Measurements from ENCODE around the gene NPRL2.

DNA sequence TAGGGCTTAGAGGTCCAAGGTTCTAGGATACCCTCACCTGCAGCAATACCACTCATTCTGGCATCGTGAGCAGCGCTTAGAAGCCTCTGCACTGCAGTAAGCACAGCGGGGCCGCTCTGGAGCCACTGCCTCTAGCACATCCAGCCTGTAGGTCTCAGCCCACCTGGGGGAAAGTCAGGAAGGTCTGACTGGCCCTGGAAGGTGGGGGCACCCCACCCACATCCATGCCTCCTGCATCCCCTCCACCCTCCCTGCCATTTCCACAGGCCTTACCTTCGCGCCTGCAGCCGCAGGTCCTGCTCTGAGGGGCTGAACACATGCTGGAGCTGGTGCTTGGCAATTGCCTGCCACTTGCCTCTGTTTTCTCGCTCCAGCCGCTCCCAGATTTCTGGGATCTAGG, 9.0 kb downstream of the NPRL2 start:
- no peak for TF ChIP-seq FOXP1 (CRISPR knock-in tag; IDR thresholded peaks at IDR 0.05; ENCODE audit: borderline replicate concordance)
- TF ChIP-seq, protein P1, sequence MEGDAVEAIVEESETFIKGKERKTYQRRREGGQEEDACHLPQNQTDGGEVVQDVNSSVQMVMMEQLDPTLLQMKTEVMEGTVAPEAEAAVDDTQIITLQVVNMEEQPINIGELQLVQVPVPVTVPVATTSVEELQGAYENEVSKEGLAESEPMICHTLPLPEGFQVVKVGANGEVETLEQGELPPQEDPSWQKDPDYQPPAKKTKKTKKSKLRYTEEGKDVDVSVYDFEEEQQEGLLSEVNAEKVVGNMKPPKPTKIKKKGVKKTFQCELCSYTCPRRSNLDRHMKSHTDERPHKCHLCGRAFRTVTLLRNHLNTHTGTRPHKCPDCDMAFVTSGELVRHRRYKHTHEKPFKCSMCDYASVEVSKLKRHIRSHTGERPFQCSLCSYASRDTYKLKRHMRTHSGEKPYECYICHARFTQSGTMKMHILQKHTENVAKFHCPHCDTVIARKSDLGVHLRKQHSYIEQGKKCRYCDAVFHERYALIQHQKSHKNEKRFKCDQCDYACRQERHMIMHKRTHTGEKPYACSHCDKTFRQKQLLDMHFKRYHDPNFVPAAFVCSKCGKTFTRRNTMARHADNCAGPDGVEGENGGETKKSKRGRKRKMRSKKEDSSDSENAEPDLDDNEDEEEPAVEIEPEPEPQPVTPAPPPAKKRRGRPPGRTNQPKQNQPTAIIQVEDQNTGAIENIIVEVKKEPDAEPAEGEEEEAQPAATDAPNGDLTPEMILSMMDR (IDR thresholded peaks at IDR 0.05) = no peak
- TF ChIP-seq NFE2L1 (CRISPR knock-in tag; IDR thresholded peaks at IDR 0.05) = no peak
- TF ChIP-seq NR2C2 (CRISPR knock-in tag; IDR thresholded peaks at IDR 0.05) = no peak
- TF ChIP-seq, protein P2, sequence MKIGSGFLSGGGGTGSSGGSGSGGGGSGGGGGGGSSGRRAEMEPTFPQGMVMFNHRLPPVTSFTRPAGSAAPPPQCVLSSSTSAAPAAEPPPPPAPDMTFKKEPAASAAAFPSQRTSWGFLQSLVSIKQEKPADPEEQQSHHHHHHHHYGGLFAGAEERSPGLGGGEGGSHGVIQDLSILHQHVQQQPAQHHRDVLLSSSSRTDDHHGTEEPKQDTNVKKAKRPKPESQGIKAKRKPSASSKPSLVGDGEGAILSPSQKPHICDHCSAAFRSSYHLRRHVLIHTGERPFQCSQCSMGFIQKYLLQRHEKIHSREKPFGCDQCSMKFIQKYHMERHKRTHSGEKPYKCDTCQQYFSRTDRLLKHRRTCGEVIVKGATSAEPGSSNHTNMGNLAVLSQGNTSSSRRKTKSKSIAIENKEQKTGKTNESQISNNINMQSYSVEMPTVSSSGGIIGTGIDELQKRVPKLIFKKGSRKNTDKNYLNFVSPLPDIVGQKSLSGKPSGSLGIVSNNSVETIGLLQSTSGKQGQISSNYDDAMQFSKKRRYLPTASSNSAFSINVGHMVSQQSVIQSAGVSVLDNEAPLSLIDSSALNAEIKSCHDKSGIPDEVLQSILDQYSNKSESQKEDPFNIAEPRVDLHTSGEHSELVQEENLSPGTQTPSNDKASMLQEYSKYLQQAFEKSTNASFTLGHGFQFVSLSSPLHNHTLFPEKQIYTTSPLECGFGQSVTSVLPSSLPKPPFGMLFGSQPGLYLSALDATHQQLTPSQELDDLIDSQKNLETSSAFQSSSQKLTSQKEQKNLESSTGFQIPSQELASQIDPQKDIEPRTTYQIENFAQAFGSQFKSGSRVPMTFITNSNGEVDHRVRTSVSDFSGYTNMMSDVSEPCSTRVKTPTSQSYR (CRISPR knock-in tag; IDR thresholded peaks at IDR 0.05) = no peak
- TF ChIP-seq, protein P3, sequence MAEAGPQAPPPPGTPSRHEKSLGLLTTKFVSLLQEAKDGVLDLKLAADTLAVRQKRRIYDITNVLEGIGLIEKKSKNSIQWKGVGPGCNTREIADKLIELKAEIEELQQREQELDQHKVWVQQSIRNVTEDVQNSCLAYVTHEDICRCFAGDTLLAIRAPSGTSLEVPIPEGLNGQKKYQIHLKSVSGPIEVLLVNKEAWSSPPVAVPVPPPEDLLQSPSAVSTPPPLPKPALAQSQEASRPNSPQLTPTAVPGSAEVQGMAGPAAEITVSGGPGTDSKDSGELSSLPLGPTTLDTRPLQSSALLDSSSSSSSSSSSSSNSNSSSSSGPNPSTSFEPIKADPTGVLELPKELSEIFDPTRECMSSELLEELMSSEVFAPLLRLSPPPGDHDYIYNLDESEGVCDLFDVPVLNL (CRISPR knock-in tag; IDR thresholded peaks at IDR 0.05; ENCODE audit: borderline replicate concordance, low read depth) = no peak
- TF ChIP-seq ESRRA (CRISPR knock-in tag; IDR thresholded peaks at IDR 0.05; ENCODE audit: borderline replicate concordance) = no peak
- TF ChIP-seq ZNF423 (CRISPR knock-in tag; IDR thresholded peaks at IDR 0.05) = no peak
- TF ChIP-seq FOXJ3 (CRISPR knock-in tag; IDR thresholded peaks at IDR 0.05; ENCODE audit: borderline replicate concordance) = no peak
- no peak for TF ChIP-seq FOXK1 (CRISPR knock-in tag; IDR thresholded peaks at IDR 0.05)
- TF ChIP-seq, protein P4, sequence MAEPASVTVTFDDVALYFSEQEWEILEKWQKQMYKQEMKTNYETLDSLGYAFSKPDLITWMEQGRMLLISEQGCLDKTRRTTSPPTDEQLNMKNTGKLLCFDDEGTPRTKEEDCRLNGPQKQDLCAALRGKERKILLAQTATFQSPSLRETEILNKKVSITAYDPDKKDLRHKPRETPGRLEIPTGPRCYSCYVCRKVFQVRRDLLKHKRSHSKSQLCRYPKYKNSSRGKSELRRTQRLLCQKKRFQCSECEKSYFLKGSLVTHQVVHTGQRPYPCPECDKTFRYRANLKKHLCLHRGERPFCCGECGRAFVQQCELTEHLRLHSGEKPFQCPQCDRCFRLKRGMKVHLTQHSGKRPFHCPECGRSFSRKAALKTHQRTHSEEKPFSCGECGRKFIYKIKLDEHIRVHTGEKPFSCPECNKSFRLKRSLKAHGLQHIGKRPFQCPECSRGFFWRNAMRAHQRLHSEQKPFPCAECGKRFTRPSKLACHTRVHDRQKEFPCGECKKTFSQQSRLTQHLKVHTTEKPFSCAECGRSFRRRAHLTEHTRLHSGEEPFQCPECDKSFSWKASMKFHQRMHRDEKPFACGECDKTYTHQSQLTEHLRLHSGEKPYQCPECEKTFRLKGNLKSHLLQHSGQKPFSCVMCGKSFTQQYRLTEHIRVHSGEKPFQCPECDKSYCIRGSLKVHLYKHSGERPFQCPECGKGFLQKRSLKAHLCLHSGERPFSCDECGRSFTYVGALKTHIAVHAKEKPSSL (CRISPR knock-in tag; conservative IDR thresholded peaks at IDR 0.05) = no peak

Measured in WTC11 (cell line).